NCI-H1417 treated with DMSO at 0.1 percent for 48 hours (cell line): ENCODE measurements around the gene A4GALT.

Source experiments
- DNase-seq: peaks from one replicate; lab custom pipeline; 2025; lab: John Stamatoyannopoulos, UW

A4GALT gene

DNA sequence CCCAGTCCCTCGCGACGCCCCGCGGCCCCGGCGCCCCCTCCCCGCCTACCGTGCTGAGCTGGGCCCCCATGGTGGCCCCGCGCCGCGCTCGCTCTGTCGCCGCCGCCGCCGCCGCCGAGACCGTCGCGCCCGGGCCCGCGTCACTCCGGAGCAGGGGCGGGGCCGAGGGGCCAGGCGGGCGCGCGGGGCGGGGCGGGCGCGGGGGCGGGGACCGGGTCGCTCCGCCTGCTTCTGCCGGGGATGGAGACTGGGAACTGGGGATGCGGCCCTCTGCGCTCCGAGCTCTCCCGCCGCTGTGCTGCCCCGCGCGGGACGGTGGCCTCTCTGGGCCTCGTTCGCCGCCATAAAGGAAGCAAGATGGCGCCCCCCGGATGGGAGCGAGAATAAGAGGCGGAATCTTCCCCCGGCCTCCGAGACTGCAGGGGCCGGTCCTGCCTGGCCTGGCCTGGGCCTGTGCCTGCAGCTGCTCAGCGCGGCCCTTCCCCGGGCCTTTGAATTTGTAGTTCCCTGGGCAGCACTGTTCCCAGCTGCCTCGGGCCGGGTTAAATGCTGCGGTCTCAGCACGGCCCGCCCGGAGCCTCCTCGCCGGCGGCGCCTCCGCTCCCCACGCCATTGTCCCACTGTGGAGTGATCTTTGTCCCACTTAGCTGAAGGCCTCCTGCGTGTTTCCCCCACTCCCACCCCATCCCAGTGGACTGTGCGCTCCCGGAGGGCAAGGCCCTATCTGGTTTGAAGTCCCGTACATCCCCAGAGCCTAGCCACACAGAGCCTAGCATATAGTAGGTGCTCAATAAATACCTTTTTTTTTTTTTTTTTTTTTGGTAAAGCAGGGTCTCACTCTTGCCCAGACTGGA lies 71.2 kb downstream of the A4GALT start, which contains the start of gene CYB5R3:
Gene CYB5R3 (minus strand): TSS at position 147 of the 854 bp plus-strand sequence. CDS start 77 bp downstream, at position 70.
- DNase-seq: no peak

DNA sequence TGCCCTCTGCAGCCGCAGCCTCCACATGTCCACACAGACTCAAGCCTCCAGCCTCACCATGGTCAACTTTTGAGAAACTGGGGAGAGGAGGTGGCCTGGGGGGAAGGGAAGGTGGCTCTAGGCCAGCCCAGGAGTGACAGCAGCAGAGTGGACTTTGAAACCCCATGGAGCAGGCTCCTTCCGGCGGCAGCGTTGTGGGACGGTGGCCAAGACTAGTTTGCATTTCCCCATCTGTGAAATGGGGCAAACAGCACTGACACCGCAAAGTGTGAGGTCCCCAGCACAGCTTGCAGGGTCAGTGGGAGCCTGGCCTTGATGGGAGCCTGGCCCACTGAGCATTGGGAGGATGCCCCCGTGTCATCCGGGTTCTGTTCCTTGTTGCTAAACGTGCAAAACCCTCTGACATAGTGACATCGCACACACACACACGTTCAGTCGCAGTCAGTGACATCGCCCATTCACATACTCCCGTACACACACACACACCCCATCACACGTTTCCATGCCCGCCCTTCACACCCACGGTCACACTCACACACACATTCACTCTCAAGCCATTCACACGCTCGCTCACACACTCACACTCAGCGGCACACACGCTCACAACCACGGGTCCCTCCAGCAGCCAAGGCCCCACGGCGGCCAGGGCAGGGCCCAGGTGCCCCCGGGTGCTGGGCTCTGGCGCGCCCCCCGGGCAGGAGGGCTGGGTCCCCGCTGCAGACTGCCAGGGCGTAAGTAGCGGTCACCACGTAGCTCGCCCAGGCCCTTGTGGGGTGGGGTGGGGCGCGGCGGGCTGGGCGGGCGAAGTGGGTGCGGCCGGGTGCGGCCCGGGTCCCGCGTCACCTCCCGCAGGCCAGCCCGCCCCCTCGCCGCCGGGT lies 72.1 kb downstream of the A4GALT start:
- no peak for DNase-seq

DNA sequence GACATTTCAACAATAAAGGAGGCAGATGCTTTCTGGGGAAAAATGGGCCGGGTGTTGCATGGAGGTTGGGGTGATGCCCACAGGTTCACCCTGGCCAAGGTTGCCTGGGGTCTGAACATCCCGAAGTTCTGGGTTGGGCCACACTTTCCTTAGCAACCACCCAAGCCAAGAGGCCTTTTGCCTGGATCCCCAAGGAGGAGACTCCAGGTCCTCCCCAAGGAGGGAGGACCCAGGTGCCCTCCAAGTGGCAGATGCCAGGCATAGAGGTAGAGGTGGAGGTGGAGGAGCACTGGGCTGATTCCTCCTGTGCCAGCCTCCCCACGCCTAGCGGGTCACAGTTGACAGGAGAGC lies 72.7 kb downstream of the A4GALT start:
- DNase-seq: no peak

DNA sequence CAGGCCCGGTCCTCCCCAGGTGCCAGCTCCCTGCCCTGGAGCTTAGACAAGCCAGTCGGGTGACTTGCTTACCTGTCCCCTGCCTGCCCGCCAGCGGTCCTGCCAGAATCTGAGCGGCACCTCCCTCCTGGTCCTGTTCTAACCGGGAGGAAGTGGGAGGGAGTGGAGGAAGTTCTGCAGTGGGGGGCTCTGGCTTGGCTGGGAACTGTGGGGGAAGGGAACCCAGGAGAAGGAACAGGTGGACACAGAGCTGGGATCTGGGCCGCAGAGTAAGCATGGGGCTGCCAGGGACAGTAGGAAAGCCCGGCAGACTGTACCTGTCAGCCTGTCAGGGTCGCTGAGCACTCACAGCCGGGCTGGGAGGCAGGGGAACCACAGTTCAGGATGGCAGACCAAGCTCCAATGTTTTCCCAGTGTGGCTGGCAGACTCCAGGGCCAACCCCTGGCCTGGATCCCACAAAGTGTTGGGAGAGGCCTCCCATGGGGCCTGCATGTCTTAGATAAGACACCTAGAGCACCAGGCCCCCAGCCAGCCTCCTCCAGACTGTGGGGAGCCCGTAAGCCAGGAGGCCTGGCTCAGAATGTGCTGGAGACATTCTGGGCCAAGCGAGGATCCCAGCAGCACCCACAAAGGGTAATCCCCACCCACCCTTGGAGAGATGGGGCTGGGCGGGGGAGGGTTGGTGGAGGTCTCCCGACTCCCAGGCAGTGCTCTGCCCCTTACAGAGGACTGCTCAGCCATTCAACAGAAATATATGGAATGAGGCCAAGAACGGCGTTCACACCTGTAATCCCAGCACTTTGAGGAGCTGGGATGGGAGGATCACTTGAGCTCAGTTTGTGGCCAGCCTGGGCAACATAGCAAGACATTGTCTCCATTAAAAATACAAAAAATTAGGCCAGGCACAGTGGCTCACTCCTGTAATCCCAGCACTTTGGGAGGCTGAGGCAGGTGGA lies 73.8 kb downstream of the A4GALT start:
- DNase-seq: no peak

DNA sequence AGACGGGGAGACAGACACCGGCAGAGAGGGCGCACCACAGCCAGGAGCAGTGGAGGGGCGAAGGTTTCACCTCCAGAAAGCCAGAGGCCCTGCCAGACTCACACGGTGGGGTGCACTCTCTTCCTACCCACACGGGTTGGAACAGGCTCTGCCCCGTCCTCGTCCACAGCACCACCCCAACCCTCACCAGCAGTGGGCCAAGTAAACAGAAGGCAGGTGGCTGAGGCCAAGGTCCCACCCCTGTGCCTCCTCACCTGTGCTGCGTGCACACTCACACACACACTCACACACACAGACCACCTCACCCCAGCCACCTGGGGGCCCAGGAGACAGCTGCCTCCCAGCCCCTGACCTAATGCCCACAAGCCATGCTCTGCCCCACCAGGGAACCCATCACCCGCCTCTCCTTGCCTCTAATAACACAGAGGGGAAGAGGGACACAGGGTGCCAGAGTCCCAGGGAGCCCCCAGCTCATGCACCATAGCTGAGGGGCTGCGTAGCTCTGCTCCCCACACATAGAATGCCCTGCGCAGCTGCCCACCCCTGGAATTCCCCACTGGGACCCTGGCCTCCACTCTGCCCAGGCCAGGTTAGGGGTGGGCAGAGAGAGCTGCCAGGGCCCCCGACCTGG lies 74.6 kb downstream of the A4GALT start:
- no peak for DNase-seq

DNA sequence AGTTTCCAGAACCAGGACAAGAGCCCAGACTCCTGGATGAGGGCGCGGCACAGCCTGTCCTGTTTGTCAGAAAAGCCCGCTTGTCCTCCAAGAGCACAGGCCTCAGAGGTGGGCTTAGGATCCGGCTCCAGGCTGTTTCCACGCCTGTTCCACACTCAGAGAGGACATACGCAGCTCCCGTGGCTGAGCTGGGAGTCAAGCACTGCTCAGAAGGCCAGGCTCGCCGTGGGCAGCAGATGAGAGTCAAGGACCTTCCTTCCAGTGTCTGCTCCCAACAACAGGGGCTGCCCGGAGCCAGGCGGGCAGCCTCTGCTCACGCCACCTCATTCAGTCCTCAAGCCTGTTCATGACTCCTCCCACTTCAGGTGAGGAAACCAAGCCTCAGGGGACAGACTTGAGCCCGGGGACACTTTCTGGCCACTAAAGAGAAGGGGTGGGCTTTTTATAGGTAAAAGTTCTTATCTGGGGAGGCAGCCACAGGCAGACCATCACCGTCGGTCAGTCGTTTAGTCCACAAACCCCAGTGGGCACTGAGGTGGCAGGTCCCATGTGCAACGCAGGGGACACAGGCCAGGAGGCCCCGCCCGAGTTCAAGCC lies 75.2 kb downstream of the A4GALT start:
- no peak for DNase-seq

DNA sequence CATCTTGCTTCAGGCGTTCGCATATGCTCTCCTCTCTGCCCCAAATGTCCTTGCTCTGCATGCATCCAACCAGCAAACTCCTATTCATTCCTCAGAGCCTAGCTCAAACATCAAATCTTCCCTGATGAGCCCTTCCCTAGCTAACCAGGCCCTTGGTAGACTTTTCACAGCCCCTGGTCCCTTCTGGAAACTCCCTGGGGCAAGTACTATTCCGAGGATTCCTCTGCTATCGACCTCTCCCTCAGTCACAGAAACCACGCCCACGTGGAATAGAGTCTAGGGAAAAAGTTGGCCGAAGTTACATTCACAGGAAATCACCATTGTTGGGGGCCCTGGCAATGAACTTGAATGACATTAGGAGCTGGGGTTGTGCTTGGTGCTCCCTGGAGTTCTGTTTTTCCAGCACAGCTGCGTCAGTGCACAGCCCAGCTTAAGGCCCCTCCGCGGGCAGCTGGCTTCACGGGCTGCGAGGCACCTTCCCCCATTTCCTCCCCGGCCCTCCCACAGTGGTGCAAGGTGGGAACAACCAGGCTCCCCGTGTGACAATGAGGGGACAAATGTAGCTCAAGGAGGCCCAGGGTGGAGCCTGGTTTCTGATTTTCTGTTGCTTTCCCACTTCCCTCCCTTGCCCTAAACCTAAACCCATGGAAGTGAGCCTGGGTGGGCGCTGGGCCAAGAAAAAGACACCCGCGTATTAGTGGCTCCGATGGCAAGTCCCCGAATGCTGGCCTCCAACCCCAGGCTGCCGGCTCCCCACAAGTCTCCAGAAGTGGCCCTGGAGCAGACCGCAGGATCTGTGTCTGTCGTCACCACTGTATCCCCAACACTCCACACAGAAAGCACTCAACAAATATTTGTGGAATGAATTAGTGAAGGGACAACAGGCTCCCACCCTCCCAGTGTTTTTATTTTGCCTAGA lies 76.0 kb downstream of the A4GALT start:
- no peak for DNase-seq

DNA sequence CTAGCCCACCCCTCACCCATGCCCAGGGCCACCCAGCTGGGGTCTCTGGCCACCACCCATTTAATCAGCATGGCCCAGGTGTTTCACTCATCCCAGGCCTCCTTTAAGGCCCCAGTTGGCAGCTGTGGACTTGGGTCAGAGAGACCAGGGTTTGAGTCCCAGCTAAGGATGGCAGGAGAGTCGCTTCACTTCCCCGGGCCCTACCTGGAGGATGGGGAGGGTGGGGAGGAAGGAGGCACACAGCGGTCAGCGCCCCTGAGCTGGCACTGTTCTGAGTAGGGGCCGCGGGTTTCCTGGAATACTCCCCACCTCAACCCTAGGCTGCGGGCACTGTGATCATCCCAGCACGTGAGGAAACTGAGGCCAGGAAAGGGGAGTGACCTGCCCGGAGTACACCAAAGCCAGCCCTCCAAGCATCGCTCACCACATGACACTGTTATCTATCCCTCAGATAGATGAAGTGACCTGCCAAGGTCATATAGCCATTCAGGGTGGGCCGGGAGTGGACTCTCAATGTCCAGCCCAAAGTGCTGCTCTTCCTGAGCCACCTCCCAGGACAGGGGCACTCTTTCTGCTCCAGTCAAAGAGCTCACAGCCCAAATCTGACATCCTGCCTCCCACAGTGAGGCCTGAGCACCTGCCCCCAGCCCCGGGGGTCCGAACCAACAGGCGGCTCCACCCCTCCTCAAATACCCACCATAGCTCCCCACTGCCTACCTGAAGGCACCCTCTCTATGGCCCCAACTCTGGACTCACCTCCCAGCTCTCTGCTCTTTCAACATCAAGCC lies 76.8 kb downstream of the A4GALT start:
- DNase-seq: no peak

DNA sequence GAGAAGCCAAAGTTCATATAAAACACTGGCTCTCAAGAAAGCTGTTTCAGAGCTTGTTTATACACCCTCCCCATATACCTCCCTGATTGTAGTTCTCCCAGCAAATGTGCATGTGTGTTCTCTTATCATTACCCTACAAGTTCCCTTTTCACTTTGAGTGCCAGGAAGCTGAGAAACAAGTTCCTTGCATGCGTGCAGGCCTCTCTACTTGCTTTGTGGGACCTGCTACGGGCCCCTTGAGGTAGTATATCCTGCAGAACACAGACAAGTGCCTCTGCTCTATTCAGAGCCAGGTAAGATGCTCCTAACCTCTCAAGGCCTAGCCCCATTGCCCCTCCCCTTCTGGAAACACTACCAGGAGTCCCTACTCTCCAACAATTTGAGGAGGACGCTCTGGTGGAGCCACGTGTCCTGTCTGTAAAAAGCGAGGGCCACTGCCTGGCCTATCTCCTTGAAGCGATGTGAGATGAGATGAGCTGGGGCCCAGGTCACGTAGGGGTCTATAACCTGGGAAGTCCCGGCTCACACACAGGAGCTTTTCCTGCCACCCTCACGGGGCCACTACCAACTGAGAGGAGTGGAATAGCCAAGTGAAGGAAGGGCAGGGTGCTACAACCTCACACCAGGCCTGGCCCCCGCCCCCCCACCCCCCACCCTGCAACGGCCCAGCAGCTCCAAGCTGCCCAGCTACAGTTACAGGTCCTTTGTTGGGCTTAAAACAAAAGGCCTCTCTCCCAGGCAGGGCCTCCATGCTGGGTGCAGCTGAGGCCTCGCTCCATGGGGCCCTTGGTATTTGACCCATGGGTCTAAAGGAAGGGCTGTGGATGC lies 77.7 kb downstream of the A4GALT start:
- DNase-seq: no peak
